Stimulated activated CD4-positive, alpha-beta T cell treated with anti-CD3 and anti-CD28 coated beads, TNF-alpha, amount 100 ng/mL, for 24 hours (primary cell): ENCODE data around the gene MTARC2.

Experiments used
- DNase-seq, 3 experiments: peaks; one replicate each; pipeline ENCODE4 v3.0.0-alpha.2; 2020; ENCODE audit warnings: low read depth in 3 of 3

MTARC2 gene

DNA sequence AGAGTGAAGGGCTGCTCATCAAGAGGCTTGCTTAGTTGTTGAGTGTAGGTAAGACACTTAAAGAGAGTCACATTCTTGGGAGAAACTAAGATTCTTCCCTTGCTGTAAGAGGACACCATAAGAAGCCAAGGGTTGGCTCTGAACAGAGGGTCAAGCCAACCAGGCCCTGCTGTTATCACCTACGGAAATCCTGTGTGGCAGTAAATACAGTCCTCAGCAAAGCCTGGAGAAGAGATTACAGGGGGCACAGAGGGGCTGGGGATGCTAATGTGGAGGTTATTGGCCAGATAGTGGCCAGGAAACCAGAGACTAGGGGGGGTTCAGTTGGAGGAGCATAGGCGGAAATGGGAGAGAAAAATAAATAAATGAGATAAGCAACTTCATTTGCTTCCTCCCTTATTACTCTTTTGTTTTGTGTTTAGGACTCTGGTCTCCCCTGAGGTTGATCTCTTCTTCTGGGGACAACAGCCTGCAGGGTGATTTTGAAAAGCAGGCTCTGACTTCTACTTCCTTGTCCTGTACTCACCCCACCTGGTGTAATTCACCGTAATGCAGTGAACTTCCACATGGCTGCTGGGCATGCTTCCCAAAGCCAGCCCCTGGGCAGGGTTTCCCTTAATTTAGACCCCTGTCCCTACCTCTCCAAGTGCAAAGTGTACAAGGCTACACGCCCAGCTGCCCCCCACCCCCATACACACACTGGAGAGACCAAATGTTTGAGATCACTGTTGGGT, 79.5 kb downstream of the MTARC2 start:
- no peak for DNase-seq

DNA sequence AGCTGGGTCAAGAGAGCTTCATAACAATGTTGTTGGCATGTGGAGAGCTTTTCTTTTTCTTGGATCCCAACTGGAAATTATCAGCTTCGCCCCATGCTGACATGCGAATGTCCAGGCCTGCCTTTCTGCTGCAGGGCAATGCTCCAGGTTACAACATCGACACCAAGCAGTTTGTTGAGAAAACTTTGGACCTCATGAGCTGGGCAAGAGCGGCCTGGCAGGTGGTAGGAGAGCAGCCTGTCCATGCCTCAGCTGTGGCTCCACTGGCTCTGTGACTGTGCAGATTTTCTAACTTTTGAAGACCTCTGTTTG, 80.0 kb downstream of the MTARC2 start:
- no peak for DNase-seq

DNA sequence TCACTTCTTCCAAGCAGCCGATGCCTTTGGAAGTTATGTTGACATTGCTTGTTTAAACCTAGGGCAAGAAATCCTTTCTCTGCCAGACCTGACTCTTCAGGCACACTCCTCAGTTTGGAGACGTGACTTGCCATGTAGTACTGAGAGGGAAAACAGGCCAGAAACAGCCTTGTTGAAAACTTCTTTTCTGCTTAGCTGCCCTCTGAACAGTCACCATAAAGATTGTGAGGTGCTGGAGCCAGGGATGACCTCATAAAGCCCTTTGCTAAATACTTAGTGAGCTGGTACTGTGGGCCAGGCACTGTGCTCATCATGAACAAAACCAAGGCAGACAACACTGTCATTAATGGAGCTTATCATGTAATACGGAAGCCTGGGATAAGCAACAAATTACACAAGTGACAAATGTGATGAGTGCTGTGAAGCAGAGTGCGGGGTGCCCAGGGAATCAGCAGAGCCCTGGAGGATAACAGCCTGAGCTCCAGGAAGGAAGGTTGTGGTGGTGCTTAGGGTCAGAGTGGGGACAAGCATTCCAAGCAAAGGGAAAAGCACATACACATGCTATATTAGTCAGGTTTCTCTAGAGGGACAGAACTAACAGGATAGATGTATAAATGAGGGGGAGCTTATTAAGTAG, 80.9 kb downstream of the MTARC2 start:
- DNase-seq, result no peak

DNA sequence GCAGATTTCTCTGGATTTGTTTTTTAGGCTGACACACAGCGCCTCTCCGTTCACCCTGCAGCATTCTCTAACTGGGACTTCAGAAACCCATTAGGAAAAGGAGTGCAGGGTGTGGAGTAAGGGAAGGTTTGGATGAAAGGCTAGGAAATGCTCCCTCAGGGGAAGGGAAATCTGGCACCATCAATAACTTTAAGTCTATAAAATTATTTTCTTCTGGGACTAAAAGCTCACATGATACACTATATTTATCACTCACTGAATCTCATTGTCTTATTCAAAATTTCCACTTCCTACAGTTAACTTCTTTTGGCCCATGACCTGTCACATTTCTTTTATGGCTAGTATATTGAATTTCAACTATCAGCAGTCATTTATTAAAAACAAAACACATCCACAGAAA, 85.3 kb downstream of the MTARC2 start:
- no peak for DNase-seq
